WTC11 (cell line): ENCODE data around the gene PNPLA8. TPM values are rescaled to one million over a fixed set of nuclear protein-coding genes. Genes with fewer than 3 reads are reported as not detected.
"Not testable (repeated sequence)": the region's sequence is repeated elsewhere in the genome, so short reads cannot be mapped to it uniquely, and the experiment has no call there.

Experiments
- ATAC-seq: fragments of 200-7000 bp; cut with Tn5 transposase; 2 replicates; pipeline ENCODE4 v1.10.0; 2021; ENCODE audit warnings: mild to moderate bottlenecking, moderate library complexity
- CTCF ChIA-PET: fragments of 300-600 bp; sonication (Branson Sonifier 250); formaldehyde crosslinking; loops from one replicate; lab custom pipeline; 2021; ENCODE audit warnings: antibody characterized with exemption; lab: Charles Lee
- POLR2A ChIA-PET: fragments of 350-600 bp; sonication (Branson Sonifier 250); formaldehyde crosslinking; loops from one replicate; lab custom pipeline; 2021; ENCODE audit warnings: antibody characterized with exemption; lab: Charles Lee
- DNase-seq: peaks from one replicate; pipeline ENCODE4 v3.0.0; 2021; ENCODE audit warnings: low spot score
- H3K27ac Mint-ChIP-seq: 2 replicates; pipeline ENCODE4 v1.8.0; 2021; ENCODE audit warnings: mixed read lengths
- H3K27me3 Mint-ChIP-seq: 2 replicates; pipeline ENCODE4 v1.8.0; 2021; ENCODE audit warnings: low read depth, mild to moderate bottlenecking, moderate library complexity, mixed read lengths
- H3K36me3 Mint-ChIP-seq: 2 replicates; pipeline ENCODE4 v1.8.0; 2021; ENCODE audit warnings: mixed read lengths
- H3K4me1 Mint-ChIP-seq: 2 replicates; pipeline ENCODE4 v1.8.0; 2022; ENCODE audit warnings: mixed read lengths
- H3K4me3 Mint-ChIP-seq: 2 replicates; pipeline ENCODE4 v1.8.0; 2021; ENCODE audit warnings: mild to moderate bottlenecking, moderate library complexity, mixed read lengths
- H3K9me3 Mint-ChIP-seq: 2 replicates; pipeline ENCODE4 v1.8.0; 2021; ENCODE audit warnings: mixed read lengths
- CDX4 ChIP-seq: fragments of 250-450 bp; sonication (Bioruptor Pico); IDR thresholded peaks from 2 replicates; pipeline ENCODE4 v1.9.0; 2021; ENCODE audit warnings: moderate library complexity, mild to moderate bottlenecking, inconsistent platforms, borderline replicate concordance
- IRF1 ChIP-seq: sonication (generic); formaldehyde crosslinking; IDR thresholded peaks from 2 replicates; pipeline ENCODE4 v1.8.0; 2023; ENCODE audit warnings: missing genetic modification reagents
- IRF2 ChIP-seq: sonication (generic); formaldehyde crosslinking; IDR thresholded peaks from 2 replicates; pipeline ENCODE4 v1.8.0; 2022; ENCODE audit warnings: low read depth, missing genetic modification reagents, borderline replicate concordance
- MLX ChIP-seq: sonication (generic); formaldehyde crosslinking; IDR thresholded peaks from 2 replicates; pipeline ENCODE4 v1.8.1; 2023; ENCODE audit warnings: mild to moderate bottlenecking, missing genetic modification reagents, moderate library complexity
- NR1H2 ChIP-seq: sonication (generic); formaldehyde crosslinking; IDR thresholded peaks from 2 replicates; pipeline ENCODE4 v1.9.0; 2021; ENCODE audit warnings: mild to moderate bottlenecking, moderate library complexity, missing genetic modification reagents
- NR2C2 ChIP-seq: sonication (generic); formaldehyde crosslinking; IDR thresholded peaks from 2 replicates; pipeline ENCODE4 v1.8.0; 2022; ENCODE audit warnings: mild to moderate bottlenecking, missing genetic modification reagents
- RELA ChIP-seq: sonication (generic); formaldehyde crosslinking; IDR thresholded peaks from 2 replicates; pipeline ENCODE4 v1.8.1; 2022; ENCODE audit warnings: missing genetic modification reagents, mild to moderate bottlenecking, borderline replicate concordance
- SOX15 ChIP-seq: fragments of 250-450 bp; sonication (Bioruptor Pico); IDR thresholded peaks from 2 replicates; pipeline ENCODE4 v1.9.0; 2021; ENCODE audit warnings: mild to moderate bottlenecking
- STAT6 ChIP-seq: sonication (generic); formaldehyde crosslinking; conservative IDR thresholded peaks from 2 replicates; pipeline ENCODE4 v1.8.1; 2023; ENCODE audit warnings: mild to moderate bottlenecking, low read depth, missing genetic modification reagents, moderate library complexity
- ZNF263 ChIP-seq: sonication (generic); formaldehyde crosslinking; IDR thresholded peaks from 2 replicates; pipeline ENCODE4 v1.8.1; 2022; ENCODE audit warnings: low read depth, mild to moderate bottlenecking, moderate library complexity, missing genetic modification reagents
- ZNF423 ChIP-seq: fragments of 250-450 bp; sonication (Bioruptor Pico); IDR thresholded peaks from 2 replicates; pipeline ENCODE4 v2.1.2; 2022; ENCODE audit warnings: mild to moderate bottlenecking, moderate library complexity
- ZNF512 ChIP-seq: sonication (generic); formaldehyde crosslinking; IDR thresholded peaks from 2 replicates; pipeline ENCODE4 v1.8.1; 2022; ENCODE audit warnings: missing genetic modification reagents, borderline replicate concordance
- ZSCAN18 ChIP-seq: fragments of 250-450 bp; sonication (Bioruptor Pico); IDR thresholded peaks from 2 replicates; pipeline ENCODE4 v2.1.2; 2022; ENCODE audit warnings: mild to moderate bottlenecking, moderate library complexity
- total RNA-seq: library from RNA; stranded (reverse); gene quantifications from 3 replicates; pipeline ENCODE4 v1.2.3, GENCODE V29; 2021

The PNPLA8 gene
- total RNA-seq, 1 experiment from 2014 or later, result 12.4 TPM

GRCh38 chr7:108511939-108512338 is 14.0 kb downstream of the PNPLA8 start (continued):
- TF ChIP-seq ZNF512 (CRISPR knock-in tag) (no peak), STAT6 (no peak)

- H3K4me3 Mint-ChIP-seq, H3K27me3 Mint-ChIP-seq, H3K9me3 Mint-ChIP-seq, DNase-seq, POLR2A ChIA-PET, ATAC-seq, CTCF ChIA-PET, H3K27ac Mint-ChIP-seq, H3K4me1 Mint-ChIP-seq: not testable (repeated sequence)
- H3K36me3 Mint-ChIP-seq, result peaks cover 11% of the 10 kb centered on the region
Measured at GRCh38 chr7:108504576-108504975, 21.4 kb downstream of the PNPLA8 start.

- TF ChIP-seq ZSCAN18 (CRISPR knock-in tag) (no peak), MLX (CRISPR knock-in tag) (no peak), SOX15 (CRISPR knock-in tag) (no peak), NR1H2 (CRISPR knock-in tag) (no peak), IRF2 (CRISPR knock-in tag) (no peak), RELA (CRISPR knock-in tag) (no peak), ZNF263 (CRISPR knock-in tag) (no peak), IRF1 (CRISPR knock-in tag) (no peak), ZNF423 (CRISPR knock-in tag) (no peak), NR2C2 (CRISPR knock-in tag) (no peak), CDX4 (no peak)
- TF ChIP-seq, all 79 proteins: peak for 0
- no peak for DNase-seq
- ChIA-PET CTCF (no interaction called here), POLR2A (no interaction called here)
- Mint-ChIP-seq H3K4me3 (no peak overlapping the region), H3K9me3 (no peaks in the 10 kb centered on the region), H3K27me3 (no peaks in the 10 kb centered on the region), H3K27ac (no peak overlapping the region), H3K36me3 (peaks cover 11% of the 10 kb centered on the region), H3K4me1 (no peaks in the 10 kb centered on the region)
- no peak for ATAC-seq
Measured at GRCh38 chr7:108503112-108504026, 22.6 kb downstream of the PNPLA8 start.
